ENCODE results near the gene DNMBP.

- no peak for TF ChIP-seq FOXA1 (IDR thresholded peaks at IDR 0.05)
- no peak for TF ChIP-seq L3MBTL2 (conservative IDR thresholded peaks at IDR 0.05)
- no peak for TF ChIP-seq FOXK2 (IDR thresholded peaks at IDR 0.05)
Observed at GRCh38 chr10:99854860-99855259, 154.9 kb downstream of the DNMBP start.

Measured in HEK293T (cell line).